Putamen (tissue), 1 donor: ENCODE measurements around the gene RNASEL.

Experiments
- DNase-seq: peaks from one replicate; pipeline ENCODE4 v3.0.0-alpha.2; 2016; ENCODE audit warnings: low spot score

Gene RNASEL

GRCh38 chr1:182600745-182601415 lies 11.8 kb upstream of the RNASEL start:
- no peak for DNase-seq

- no peak for DNase-seq
Observed at GRCh38 chr1:182600036-182600713, 11.1 kb upstream of the RNASEL start.

GRCh38 chr1:182599339-182599738 lies 10.3 kb upstream of the RNASEL start:
- DNase-seq = no peak

GRCh38 chr1:182598296-182598695 lies 9.2 kb upstream of the RNASEL start:
- DNase-seq = no peak

- no peak for DNase-seq
Observed at GRCh38 chr1:182596934-182597333, 7.9 kb upstream of the RNASEL start.

GRCh38 chr1:182595641-182596240 lies 6.7 kb upstream of the RNASEL start:
- DNase-seq = no peak

GRCh38 chr1:182589931-182590330 lies 875 bp upstream of the RNASEL start:
- no peak for DNase-seq

GRCh38 chr1:182589520-182589919 lies 464 bp upstream of the RNASEL start:
- DNase-seq = no peak

- DNase-seq = no peak
Observed at GRCh38 chr1:182587666-182588499, 1.2 kb downstream of the RNASEL start.

GRCh38 chr1:182587093-182587492 lies 2.0 kb downstream of the RNASEL start:
- no peak for DNase-seq

GRCh38 chr1:182586380-182586779 lies 2.7 kb downstream of the RNASEL start:
- no peak for DNase-seq

- DNase-seq = no peak
Observed at GRCh38 chr1:182584746-182585145, 4.3 kb downstream of the RNASEL start.

- no peak for DNase-seq
Observed at GRCh38 chr1:182580736-182581135, 8.3 kb downstream of the RNASEL start.

- DNase-seq = no peak
Observed at GRCh38 chr1:182575540-182576149, 13.4 kb downstream of the RNASEL start.

GRCh38 chr1:182574156-182574555 lies 14.9 kb downstream of the RNASEL start:
- DNase-seq = no peak

- no peak for DNase-seq
Observed at GRCh38 chr1:182570611-182570970, 18.5 kb downstream of the RNASEL start.

- no peak for DNase-seq
Observed at GRCh38 chr1:182569939-182570610, 19.0 kb downstream of the RNASEL start.

- no peak for DNase-seq
Observed at GRCh38 chr1:182568647-182569284, 20.3 kb downstream of the RNASEL start.

- DNase-seq = no peak
Observed at GRCh38 chr1:182567629-182568028, 21.4 kb downstream of the RNASEL start.

- no peak for DNase-seq
Observed at GRCh38 chr1:182565537-182565936, 23.5 kb downstream of the RNASEL start.

GRCh38 chr1:182564406-182565004 lies 24.6 kb downstream of the RNASEL start:
- no peak for DNase-seq
